GDM1 (cell line): Measurements from ENCODE around the gene GDI1.

Source experiments
- DNase-seq: peaks from one replicate; lab custom pipeline; 2025; lab: John Stamatoyannopoulos, UW

The GDI1 gene

GRCh38 chrX:154409222-154409871 is 27.6 kb upstream of the GDI1 start, which contains the start of gene DNASE1L1:
DNASE1L1 (minus strand) TSS chrX:154409254; CDS start chrX:154405568, 3,686 bp downstream.
- DNase-seq, result peak; percentile 80

- DNase-seq, result peak; percentile 46
Measured at GRCh38 chrX:154411981-154412340, 25.0 kb upstream of the GDI1 start.

GRCh38 chrX:154412468-154412867 is 24.5 kb upstream of the GDI1 start:
- DNase-seq, result peak; percentile 51

- no peak for DNase-seq
Measured at GRCh38 chrX:154413142-154413541, 23.8 kb upstream of the GDI1 start.

- no peak for DNase-seq
Measured at GRCh38 chrX:154417157-154417556, 19.8 kb upstream of the GDI1 start.

- DNase-seq, result no peak
Measured at GRCh38 chrX:154419189-154419588, 17.8 kb upstream of the GDI1 start.

- DNase-seq, result no peak
Measured at GRCh38 chrX:154419688-154420401, 17.1 kb upstream of the GDI1 start.

GRCh38 chrX:154420402-154420756 is 16.6 kb upstream of the GDI1 start:
- no peak for DNase-seq

GRCh38 chrX:154426916-154427770 is 9.8 kb upstream of the GDI1 start:
- DNase-seq, result no peak

- peak; percentile 90 for DNase-seq
Measured at GRCh38 chrX:154428176-154429171, 8.5 kb upstream of the GDI1 start, which contains the start of gene ATP6AP1. ATP6AP1 (plus strand) TSS chrX:154428677; CDS start chrX:154428693, 16 bp downstream.

- no peak for DNase-seq
Measured at GRCh38 chrX:154429711-154430110, 7.2 kb upstream of the GDI1 start.

GRCh38 chrX:154430479-154430878 is 6.5 kb upstream of the GDI1 start:
- no peak for DNase-seq

- DNase-seq, result no peak
Measured at GRCh38 chrX:154430916-154431315, 6.0 kb upstream of the GDI1 start.

- peak; percentile 33 for DNase-seq
Measured at GRCh38 chrX:154431341-154431740, 5.6 kb upstream of the GDI1 start.

GRCh38 chrX:154432210-154432609 is 4.7 kb upstream of the GDI1 start:
- no peak for DNase-seq

- no peak for DNase-seq
Measured at GRCh38 chrX:154433605-154434004, 3.3 kb upstream of the GDI1 start.

- no peak for DNase-seq
Measured at GRCh38 chrX:154434394-154435168, 2.4 kb upstream of the GDI1 start.

GRCh38 chrX:154435171-154435733 is 1.7 kb upstream of the GDI1 start:
- DNase-seq, result no peak

GRCh38 chrX:154436374-154436982 is 476 bp upstream of the GDI1 start:
- DNase-seq, result no peak
